Spleen (tissue), 11 donors: ENCODE results near the gene EPHX1. TPM values are rescaled to one million over a fixed set of nuclear protein-coding genes. Genes with fewer than 3 reads are reported as not detected.

ENCODE experiments used
- DNase-seq: peaks from one replicate; pipeline ENCODE4 v3.0.0-alpha.2; 2020
- H3K27ac ChIP-seq, 8 donors: fragments of 200-600 bp; sonication (generic) in 7 of 8; 1 replicate in 4 of 8; 2 replicates in 4 of 8; pipeline versions ENCODE4 v1.5.0 to v1.8.0; 2016 to 2021; ENCODE audit warnings: inconsistent platforms in 4 of 8, mild to moderate bottlenecking in 4 of 8, moderate library complexity in 1 of 8
- H3K27me3 ChIP-seq, 7 donors: fragments of 200-600 bp; sonication (generic) in 6 of 7; replicated peaks in 1 of 7; 1 replicate in 4 of 7; 2 replicates in 3 of 7; pipeline versions ENCODE4 v1.5.0 to v1.8.0; 2016 to 2021; ENCODE audit warnings: inconsistent platforms in 3 of 7, mild to moderate bottlenecking in 1 of 7
- H3K36me3 ChIP-seq, 6 donors: fragments of 200-600 bp; sonication (generic) in 5 of 6; 1 replicate in 4 of 6; 2 replicates in 2 of 6; pipeline versions ENCODE4 v1.5.0 to v1.8.0; 2016 to 2021; ENCODE audit warnings: inconsistent platforms in 2 of 6
- H3K4me1 ChIP-seq, 6 donors: fragments of 200-600 bp; sonication (generic) in 5 of 6; 1 replicate in 3 of 6; 2 replicates in 3 of 6; pipeline versions ENCODE4 v1.5.0 to v1.8.0; 2016 to 2021; ENCODE audit warnings: inconsistent platforms in 3 of 6
- H3K4me3 ChIP-seq, 8 donors: fragments of 200-600 bp; sonication (generic) in 7 of 8; 1 replicate in 4 of 8; 2 replicates in 4 of 8; pipeline versions ENCODE4 v1.5.0 to v1.8.0; 2016 to 2021; ENCODE audit warnings: inconsistent platforms in 4 of 8, mild to moderate bottlenecking in 4 of 8, moderate library complexity in 2 of 8
- H3K9me3 ChIP-seq, 8 donors: fragments of 200-600 bp; sonication (generic) in 7 of 8; 1 replicate in 4 of 8; 2 replicates in 4 of 8; pipeline versions ENCODE4 v1.5.0 to v1.8.0; 2016 to 2021; ENCODE audit warnings: inconsistent platforms in 4 of 8
- CTCF ChIP-seq, 11 experiments: fragments of 200-600 bp in 7 of 11; fragments of 450-650 bp in 4 of 11; sonication (generic) in 4 of 11; IDR thresholded peaks in 8 of 11; conservative IDR thresholded peaks in 3 of 11; 1 replicate in 7 of 11; 2 replicates in 4 of 11; pipeline versions ENCODE4 v1.4.0 to v1.8.0; 2016 to 2021; ENCODE audit warnings: antibody characterized with exemption in 11 of 11, inconsistent platforms in 4 of 11, mild to moderate bottlenecking in 1 of 11
- POLR2A ChIP-seq, 3 donors: fragments of 450-650 bp; IDR thresholded peaks; one replicate each; pipeline ENCODE4 v1.5.1; 2017; ENCODE audit warnings: antibody characterized with exemption in 3 of 3, mild to moderate bottlenecking in 1 of 3
- POLR2AphosphoS5 ChIP-seq, 3 donors: sonication (generic); formaldehyde crosslinking; IDR thresholded peaks; one replicate each; pipeline ENCODE4 v1.5.1; 2017; ENCODE audit warnings: antibody characterized with exemption in 3 of 3
- WGBS, 5 donors: extraction: QIAGEN DNeasy Blood & Tissue Kit in 3 of 5; methylation state at CpG; one replicate each; pipeline versions ENCODE4 v1.1.5 to v1.1.7; 2013 to 2018; 5-methylcytosine and 5-hydroxymethylcytosine counted together
- intact Hi-C: fragments of 100-400 bp; cut with DNase I; formaldehyde crosslinking; loops from one replicate; pipeline ENCODE4 v1.15.0; 2023; ENCODE audit warnings: low total_unique reads
- polyA plus RNA-seq, 3 donors: library from polyadenylated mRNA; stranded (reverse); fragments of 200-250 nt; gene quantifications; one replicate each; pipeline ENCODE4 v1.2.1, GENCODE V29; 2013
- total RNA-seq, 7 donors: library from RNA; depleted of rRNA in 3 of 7; stranded (reverse); fragments of >200 nt in 3 of 7; fragmentation: NEBNext Ultra II Directional in 4 of 7; extraction: Animal tissue kit (Norgen Biotek cat#: 25700) in 4 of 7; gene quantifications; one replicate each; pipeline versions ENCODE4 v1.1.0 to v1.2.1, GENCODE V29; 2016 to 2021
- donor health status: healthy with polysubstance abuse.
- donor health status: DM: no; HTN: no; CAD: no; lungs with moderate emphysema.
- donor health status: DM: no; HTN: no; CAD: no.
- donor health status: Bipolar disorder and iron deficiency.
- donor health status: healthy.
- donor health status: DM: no; HTN: no; CAD: no.
- donor health status: DM: yes; HTN: yes; CAD: no.

Gene EPHX1
- total and polyA plus RNA-seq, 10 donors, result 3.9 to 92.8 (median 43.9) TPM

DNA sequence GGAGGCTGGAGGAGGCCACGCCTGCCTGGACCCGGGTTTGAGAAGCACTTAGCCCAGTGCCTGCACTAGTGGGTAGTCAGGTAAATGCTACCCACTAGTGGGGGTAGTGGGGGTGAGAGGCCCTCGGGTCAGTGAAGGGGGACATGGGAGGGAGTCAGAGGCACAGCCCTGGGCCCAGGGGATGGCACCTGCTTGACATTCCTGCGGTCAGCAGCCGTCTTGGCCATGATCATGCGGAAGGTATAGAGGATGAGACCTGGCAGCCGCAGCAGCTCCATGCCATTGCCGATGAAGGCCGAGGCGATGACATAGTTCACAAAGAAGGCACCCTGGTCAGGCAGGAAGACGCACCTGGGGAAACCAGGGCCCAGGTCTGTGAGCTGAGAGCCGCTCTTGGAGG lies 43.5 kb downstream of the EPHX1 start:
- H3K9me3 ChIP-seq, result no peaks in the 10 kb centered on the region
- peaks cover 21 to 75% (median 39%) of the 10 kb centered on the region in 6 donors for H3K4me1 ChIP-seq
- DNase-seq, result no peak
- WGBS, 5 donors, result 92 to 98% (median 96%) methylated on average over 12 of the region's 12 CpGs
- TF ChIP-seq POLR2A (IDR thresholded peaks at IDR 0.05) (no peak), POLR2AphosphoS5 (IDR thresholded peaks at IDR 0.05) (peak in 1 of 3 donors; percentile 37)
- intact Hi-C loops, result no loop called here
- no peak overlapping the region for H3K27ac ChIP-seq
- no peaks in the 10 kb centered on the region for H3K27me3 ChIP-seq
- H3K36me3 ChIP-seq, result peaks cover 3 to 100% (median 48%) of the 10 kb centered on the region in 6 donors
- H3K4me3 ChIP-seq, result no peak overlapping the region

- no peak overlapping the region for H3K4me3 ChIP-seq
- intact Hi-C loops, result no loop called here
Measured at GRCh38 chr1:225855503-225856300, 45.8 kb downstream of the EPHX1 start.

DNA sequence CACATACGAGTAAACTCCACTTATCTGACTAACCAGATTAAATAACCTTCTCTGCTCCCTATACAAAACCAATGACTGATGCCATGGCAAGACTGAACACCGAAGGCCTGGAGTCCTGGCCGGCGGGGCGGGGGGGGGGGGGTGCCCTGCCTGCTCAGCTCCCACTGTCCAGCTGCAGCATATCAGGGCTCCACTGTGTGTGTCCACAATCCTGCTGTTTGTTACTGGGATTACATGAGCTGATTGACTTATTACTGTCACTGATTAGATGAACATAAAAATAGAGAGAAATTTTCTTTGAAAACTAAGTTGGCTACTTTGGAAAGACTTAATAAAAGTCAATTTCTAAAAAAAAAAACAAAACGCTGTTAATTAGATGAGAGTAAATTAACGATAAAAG lies 47.3 kb downstream of the EPHX1 start:
- intact Hi-C loops, result no loop called here
- Histone ChIP-seq H3K27me3 (no peaks in the 10 kb centered on the region), H3K4me3 (no peak overlapping the region), H3K9me3 (no peaks in the 10 kb centered on the region), H3K27ac (peak overlapping the region in 1 of 8 donors; percentile 50), H3K36me3 (peaks cover 3 to 100% (median 71%) of the 10 kb centered on the region in 6 donors), H3K4me1 (peaks cover 2 to 55% (median 15%) of the 10 kb centered on the region in 6 donors)
- 69 to 92% (median 82%) methylated on average over 6 to 7 of the region's 7 CpGs for WGBS, 5 donors
- TF ChIP-seq POLR2AphosphoS5 (IDR thresholded peaks at IDR 0.05) (no peak), CTCF (IDR thresholded peaks at IDR 0.05 in 8 of 11, conservative IDR thresholded peaks at IDR 0.05 in 3 of 11) (no peak), POLR2A (IDR thresholded peaks at IDR 0.05) (no peak)
- no peak for DNase-seq

More at GRCh38 chr1:225855503-225856300, 45.8 kb downstream of the EPHX1 start:
- Histone ChIP-seq H3K36me3 (peaks cover 3 to 100% (median 63%) of the 10 kb centered on the region in 6 donors), H3K4me1 (peaks cover 8 to 55% (median 19%) of the 10 kb centered on the region in 6 donors), H3K9me3 (no peaks in the 10 kb centered on the region), H3K27me3 (no peaks in the 10 kb centered on the region), H3K27ac (peak overlapping the region; percentile 36 to 77 (median 62))
- WGBS, 5 donors, result 43 to 61% (median 58%) methylated on average over 10 of the region's 10 CpGs
- TF ChIP-seq CTCF (IDR thresholded peaks at IDR 0.05 in 8 of 11, conservative IDR thresholded peaks at IDR 0.05 in 3 of 11) (peak in 2 of 11 experiments; percentile 13 to 27), POLR2A (IDR thresholded peaks at IDR 0.05) (no peak), POLR2AphosphoS5 (IDR thresholded peaks at IDR 0.05) (no peak)
- no peak for DNase-seq

- Histone ChIP-seq H3K36me3 (peaks cover 3 to 100% (median 71%) of the 10 kb centered on the region in 6 donors), H3K4me1 (peaks cover 0 to 41% (median 12%) of the 10 kb centered on the region in 6 donors), H3K4me3 (no peak overlapping the region), H3K27me3 (no peaks in the 10 kb centered on the region), H3K9me3 (no peaks in the 10 kb centered on the region), H3K27ac (no peak overlapping the region)
- 77 to 91% (median 80%) methylated on average over 5 of the region's 5 CpGs for WGBS, 5 donors
- intact Hi-C loops, result no loop called here
- DNase-seq, result no peak
- TF ChIP-seq POLR2AphosphoS5 (IDR thresholded peaks at IDR 0.05) (no peak), CTCF (IDR thresholded peaks at IDR 0.05 in 8 of 11, conservative IDR thresholded peaks at IDR 0.05 in 3 of 11) (no peak), POLR2A (IDR thresholded peaks at IDR 0.05) (no peak)
Measured at GRCh38 chr1:225859151-225859550, 49.2 kb downstream of the EPHX1 start.
